Keratinocyte (primary cell): Measurements from ENCODE around the gene EEF2K.

Experiments
- EZH2 ChIP-seq: IDR thresholded peaks from one replicate; pipeline ENCODE4 v1.6.1; 2012; ENCODE audit warnings: inconsistent platforms, mild to moderate bottlenecking, low read length, moderate library complexity
- TF ChIP-seq, protein P1 (sequence below), 3 experiments: IDR thresholded peaks in 1 of 3; conservative IDR thresholded peaks in 1 of 3; optimal IDR thresholded peaks in 1 of 3; 2 replicates in 2 of 3; 3 replicates in 1 of 3; pipeline versions ENCODE3 to v1.5.1; 2011; ENCODE audit warnings: low read length in 3 of 3, mild to moderate bottlenecking in 3 of 3, moderate library complexity in 2 of 3, control low read depth in 1 of 3, inconsistent platforms in 1 of 3; ENCODE audit not compliant: insufficient read depth in 2 of 3; ENCODE audit errors: extremely low read depth in 1 of 3

GRCh38 chr16:22262460-22262859, 56.4 kb downstream of the EEF2K start:
- TF ChIP-seq, protein P1, sequence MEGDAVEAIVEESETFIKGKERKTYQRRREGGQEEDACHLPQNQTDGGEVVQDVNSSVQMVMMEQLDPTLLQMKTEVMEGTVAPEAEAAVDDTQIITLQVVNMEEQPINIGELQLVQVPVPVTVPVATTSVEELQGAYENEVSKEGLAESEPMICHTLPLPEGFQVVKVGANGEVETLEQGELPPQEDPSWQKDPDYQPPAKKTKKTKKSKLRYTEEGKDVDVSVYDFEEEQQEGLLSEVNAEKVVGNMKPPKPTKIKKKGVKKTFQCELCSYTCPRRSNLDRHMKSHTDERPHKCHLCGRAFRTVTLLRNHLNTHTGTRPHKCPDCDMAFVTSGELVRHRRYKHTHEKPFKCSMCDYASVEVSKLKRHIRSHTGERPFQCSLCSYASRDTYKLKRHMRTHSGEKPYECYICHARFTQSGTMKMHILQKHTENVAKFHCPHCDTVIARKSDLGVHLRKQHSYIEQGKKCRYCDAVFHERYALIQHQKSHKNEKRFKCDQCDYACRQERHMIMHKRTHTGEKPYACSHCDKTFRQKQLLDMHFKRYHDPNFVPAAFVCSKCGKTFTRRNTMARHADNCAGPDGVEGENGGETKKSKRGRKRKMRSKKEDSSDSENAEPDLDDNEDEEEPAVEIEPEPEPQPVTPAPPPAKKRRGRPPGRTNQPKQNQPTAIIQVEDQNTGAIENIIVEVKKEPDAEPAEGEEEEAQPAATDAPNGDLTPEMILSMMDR (optimal IDR thresholded peaks at IDR 0.05 in 1 of 3, IDR thresholded peaks at IDR 0.05 in 1 of 3, conservative IDR thresholded peaks at IDR 0.05 in 1 of 3; ENCODE audit: extremely low read depth in 1 of 3, insufficient read depth in 2 of 3, low read length in 3 of 3): no peak
- no peak for TF ChIP-seq EZH2
